NAMALWA (cell line): ENCODE data around the gene FCGBP.

Source experiments
- DNase-seq: peaks from one replicate; pipeline ENCODE4 v3.0.0-alpha.2; 2015; ENCODE audit warnings: low spot score

The FCGBP gene

DNA sequence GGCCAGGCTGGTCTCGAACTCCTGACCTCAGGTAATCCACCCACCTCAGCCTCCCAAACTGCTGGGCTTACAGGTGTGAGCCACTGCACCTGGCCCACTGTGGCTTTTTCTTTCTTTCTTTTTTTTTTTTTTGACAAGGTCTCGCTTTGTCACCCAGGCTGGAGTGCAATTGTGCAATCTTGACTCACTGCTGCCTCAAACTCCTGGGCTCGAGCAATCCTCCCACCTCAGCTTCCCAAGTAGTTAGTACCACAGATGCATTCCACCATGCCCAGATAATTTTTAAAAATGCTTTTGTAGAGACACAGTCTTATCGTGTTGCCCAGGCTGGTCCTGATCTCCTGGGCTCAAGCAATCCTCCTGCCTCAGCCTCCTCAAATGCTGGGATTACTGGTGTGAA is 12.1 kb upstream of the FCGBP start:
- no peak for DNase-seq

DNA sequence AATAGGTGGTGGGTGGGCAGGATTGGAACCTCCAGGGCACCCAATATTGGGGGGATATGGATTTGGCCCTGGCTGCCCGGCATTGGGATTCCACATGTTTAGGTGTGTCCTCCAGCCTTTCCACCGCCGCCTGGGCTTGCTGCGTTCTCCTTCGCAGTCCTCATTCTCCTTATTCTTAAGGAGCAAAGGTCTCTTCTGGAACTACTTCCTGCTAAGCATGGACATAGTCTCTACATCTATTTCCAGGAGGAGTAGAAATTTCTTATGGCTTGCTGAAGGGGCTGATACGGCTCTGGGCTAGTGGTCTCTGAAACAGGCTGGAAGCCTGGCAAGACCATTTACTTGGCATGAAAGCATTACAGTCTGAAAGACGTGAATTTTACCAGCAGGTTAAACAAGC is 9.2 kb upstream of the FCGBP start:
- DNase-seq, result no peak

DNA sequence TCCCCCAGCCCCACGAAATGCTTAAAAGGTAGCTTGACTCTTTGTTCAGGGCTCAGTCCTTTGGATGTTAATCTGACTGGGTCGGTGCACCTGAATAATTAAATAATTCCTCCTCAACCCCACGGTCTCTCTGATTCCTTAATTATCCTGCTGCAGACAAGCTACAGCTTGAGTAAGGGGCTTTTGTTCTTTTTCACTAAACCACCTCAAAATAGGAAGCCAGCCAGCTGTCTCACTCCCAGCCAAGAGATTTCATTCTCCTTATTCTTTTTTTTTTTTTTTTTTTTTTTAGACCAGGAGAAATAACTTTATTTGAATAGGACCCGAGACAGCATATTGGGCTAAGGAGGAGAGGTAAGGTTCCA is 7.9 kb upstream of the FCGBP start:
- DNase-seq, result no peak

DNA sequence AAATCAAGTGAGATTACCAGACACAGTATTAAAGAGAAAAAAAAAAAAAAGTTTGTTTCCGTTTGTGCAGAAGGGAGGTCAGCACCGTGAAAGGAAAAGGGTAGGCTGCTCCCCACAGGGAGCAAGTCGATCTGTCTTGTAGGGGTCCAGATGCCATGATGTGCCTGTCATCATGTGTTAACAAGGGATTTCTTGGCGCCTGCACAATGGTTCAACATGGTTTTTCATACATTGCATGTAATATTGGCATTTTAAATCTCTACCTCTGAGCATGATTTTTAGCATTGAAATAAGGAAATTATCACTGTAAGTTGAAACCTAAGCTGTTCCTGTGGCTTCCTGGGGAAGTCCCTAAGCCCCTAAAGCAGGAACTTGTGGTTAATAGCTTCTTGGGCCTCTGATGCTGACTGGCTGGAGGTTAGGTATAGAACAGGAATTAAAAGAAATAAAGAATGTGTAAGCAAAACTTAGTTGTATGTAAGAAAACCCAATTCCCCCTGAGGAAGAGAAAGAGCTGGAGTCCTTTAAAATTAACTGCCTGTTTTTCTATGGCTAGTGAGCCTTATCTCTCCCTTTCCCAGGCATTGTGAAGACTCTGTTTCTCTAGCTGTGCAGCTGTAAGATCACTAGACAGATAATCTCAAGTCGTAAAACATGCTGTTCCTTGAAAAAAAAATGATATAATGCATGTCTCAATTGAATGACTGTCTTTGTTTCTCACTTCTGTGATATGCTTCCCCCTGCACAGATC is 7.4 kb upstream of the FCGBP start:
- peak; percentile 82 for DNase-seq

DNA sequence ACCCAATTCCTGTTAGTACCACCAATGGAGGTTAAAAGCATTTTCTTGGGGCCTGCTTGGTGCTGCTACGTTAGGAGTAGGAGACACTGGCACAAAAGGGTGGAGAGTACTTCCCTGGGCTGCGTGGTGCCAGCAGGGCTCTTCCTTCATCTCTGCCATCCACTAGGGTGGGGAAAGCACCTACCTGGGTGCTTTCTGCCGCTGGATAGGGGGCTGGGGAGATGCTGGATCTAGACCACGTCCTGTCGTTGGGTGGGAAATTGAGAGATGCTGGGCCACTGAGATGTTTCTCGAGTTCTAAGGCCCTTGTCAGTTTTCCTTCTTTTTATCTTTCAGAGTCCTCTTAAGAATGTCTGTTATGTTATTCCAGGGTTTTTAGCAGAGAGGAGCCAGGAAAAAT is 6.7 kb upstream of the FCGBP start:
- no peak for DNase-seq

DNA sequence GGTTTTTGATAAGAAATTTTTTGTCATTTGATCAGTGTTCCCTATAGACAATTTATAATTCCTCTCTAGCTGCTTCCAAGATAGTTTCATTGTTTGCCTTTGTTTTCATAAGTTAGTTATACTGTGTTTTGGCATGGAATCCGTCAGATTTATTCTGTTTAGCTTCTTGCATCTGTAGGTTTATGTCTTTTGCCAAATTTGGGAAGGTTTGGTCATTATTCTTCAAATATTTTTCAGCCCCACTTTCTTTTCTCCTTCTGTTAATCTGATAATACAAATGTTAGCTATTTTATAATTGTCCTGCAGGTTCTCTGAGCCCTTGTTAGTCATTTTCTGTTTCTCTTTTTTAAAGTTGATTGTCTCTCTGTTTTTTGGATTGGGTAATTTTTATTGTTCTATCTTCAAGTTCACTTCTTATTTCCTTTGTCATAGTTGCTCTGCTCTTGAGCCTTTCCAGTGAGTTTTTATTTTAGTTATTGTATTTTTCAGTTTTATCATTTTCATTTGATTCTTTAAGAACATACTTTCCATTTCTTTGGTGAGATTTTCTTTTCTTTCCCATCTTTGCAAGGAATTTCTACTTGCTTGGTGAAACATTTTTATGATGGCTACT is 5.9 kb upstream of the FCGBP start:
- no peak for DNase-seq

DNA sequence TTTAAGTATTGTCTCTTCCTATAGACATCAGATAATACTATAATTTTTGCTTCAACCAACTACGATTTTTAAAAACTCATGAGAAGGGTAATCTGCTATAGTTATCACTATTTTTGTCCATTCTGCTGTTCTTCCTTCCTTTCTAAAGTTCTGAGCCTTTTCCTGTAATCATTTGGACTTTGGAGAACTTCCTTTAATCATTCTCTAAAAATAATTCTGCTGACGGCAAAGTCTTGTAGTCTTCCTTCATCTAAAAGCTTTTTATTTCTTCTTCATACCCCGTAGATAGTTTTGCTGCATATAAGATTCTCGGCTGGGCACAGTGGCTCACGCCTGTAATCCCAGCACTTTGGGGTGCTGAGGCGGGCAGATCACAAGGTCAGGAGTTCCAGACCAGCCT is 5.1 kb upstream of the FCGBP start:
- DNase-seq, result no peak

DNA sequence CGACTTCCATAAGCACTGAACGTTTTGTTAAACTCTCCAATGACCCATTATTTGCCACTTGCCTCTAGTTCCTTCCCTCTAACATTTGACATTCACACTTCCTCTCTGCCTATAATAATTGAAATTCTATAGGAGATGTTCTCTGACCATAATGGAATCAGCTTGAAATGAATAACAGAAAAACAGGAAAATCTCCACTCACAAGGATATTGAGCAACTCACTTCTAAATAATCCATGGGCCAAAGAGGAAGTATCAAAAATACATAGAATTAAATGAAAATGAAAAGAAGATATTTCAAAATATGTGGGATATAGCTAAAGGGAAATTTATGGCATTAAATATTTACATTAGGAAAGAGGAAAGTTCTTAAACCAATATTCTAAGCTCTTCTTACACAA is 3.4 kb upstream of the FCGBP start:
- DNase-seq, result no peak

DNA sequence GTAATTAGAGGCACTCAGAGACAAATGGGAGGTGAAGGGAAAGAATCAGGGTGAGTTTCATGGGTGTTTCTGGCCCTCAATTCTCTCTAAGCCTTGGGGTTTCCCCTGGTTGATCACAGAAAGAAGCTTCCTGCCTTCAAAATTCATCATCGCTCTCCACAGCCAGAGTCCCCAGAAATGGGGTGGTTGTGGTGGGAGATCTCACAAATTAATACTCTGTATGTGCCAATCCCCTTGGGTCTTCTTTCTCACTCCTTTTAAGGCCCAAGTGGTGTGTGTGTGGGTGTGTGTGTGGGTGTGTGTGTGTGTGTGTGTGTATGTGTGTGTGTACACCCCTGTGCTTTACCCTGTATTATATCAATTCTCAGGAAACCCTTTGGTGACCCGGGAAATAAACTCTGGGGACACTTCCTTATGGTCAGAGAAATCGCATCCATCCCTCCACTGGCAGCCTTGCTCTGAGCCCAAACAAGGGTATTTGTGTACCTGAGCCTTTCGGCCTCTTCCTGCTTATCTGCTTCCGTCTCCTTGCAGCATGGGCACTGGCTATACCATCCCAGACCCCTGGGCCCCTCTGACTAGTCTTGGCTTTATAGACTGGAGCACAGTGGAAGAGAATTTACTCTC is 2.8 kb upstream of the FCGBP start:
- DNase-seq, result no peak

DNA sequence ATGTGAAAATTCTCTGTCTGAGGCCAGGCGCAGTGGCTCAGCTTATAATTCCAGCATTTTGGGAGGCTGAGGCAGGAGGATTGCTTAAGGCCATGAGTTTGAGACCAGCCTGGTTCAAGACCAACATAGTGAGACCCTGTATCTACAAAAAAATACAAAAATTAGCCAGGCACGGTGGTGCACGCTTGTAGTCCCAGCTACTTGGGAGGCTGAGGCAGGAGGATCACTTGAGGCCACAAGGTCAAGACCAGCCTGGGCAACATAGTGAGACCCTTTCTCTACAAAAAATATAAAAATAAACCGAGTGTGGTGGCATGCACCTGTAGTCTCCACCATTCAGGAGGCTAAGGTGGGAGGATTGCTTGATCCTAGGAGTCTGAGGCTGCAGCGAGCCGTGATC is 2.2 kb upstream of the FCGBP start:
- DNase-seq, result no peak

DNA sequence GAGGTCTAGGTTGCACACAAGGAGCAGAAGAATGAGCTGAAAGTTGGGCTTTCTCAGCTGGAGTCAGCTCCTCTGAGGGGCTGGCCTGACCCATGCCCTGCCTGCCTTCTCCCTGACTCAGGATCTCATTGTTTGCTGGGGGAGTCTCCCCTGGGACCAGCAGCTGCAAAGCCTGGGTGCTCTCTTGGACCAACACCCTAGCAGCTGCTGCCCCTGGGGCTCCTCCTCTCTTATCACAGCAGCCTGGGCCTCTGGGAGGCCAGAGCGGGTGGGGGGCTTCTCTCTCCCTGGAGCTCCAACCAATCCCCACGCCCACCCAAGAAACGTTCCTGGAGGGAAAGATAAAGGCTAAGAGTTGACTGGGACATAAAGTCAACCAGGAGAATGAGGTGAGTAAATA is 1.6 kb upstream of the FCGBP start:
- DNase-seq, result peak; percentile 14

DNA sequence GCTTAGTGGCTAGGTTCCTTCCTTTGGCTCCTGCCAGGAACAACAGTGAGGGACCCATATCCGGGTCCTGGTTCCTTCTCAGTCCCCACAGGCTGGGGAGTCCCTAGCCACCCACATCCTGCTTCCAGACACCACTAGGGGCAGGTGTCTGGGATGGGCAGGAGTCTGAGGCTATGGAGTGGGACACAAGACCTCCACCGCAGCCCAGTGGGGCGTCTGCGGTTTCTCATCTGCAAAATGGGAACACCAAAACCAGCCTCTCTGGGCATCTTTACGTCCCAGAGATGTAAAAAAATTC is 879 bp upstream of the FCGBP start:
- no peak for DNase-seq

DNA sequence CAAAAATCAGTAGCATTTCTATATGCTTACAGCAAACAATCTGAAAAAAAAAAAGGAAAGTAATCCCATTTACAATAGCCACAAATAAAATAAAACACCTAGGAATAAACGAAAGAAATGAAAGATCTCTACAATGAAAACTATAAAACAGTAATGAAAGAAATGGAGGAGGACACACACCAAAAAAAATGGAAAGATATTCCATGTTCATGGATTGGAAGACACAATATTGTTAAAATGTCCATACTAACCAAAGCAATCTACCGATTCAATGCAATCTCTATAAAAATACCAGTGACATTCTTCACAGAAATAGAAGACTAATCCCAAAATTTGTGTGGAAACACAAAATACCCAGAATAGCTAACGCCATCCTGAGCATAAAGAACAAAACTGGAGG is 4.7 kb downstream of the FCGBP start:
- no peak for DNase-seq

DNA sequence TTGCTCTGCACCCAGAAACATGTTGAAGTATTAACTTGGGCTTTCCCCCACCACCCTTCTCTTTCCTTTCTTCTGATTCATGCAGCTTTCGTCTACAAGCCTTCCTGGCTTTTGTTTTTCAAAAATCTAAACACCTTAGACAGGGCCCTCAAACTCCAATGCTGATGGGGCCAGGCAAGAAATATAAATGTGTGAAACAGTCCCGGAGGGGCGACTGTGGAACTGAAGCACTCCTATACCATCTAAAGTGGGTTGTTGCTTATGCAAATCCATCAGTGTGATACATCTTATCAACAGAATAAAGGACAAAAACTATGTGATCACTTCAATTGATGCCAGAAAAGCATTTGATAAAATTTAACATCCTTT is 6.1 kb downstream of the FCGBP start:
- DNase-seq, result no peak

DNA sequence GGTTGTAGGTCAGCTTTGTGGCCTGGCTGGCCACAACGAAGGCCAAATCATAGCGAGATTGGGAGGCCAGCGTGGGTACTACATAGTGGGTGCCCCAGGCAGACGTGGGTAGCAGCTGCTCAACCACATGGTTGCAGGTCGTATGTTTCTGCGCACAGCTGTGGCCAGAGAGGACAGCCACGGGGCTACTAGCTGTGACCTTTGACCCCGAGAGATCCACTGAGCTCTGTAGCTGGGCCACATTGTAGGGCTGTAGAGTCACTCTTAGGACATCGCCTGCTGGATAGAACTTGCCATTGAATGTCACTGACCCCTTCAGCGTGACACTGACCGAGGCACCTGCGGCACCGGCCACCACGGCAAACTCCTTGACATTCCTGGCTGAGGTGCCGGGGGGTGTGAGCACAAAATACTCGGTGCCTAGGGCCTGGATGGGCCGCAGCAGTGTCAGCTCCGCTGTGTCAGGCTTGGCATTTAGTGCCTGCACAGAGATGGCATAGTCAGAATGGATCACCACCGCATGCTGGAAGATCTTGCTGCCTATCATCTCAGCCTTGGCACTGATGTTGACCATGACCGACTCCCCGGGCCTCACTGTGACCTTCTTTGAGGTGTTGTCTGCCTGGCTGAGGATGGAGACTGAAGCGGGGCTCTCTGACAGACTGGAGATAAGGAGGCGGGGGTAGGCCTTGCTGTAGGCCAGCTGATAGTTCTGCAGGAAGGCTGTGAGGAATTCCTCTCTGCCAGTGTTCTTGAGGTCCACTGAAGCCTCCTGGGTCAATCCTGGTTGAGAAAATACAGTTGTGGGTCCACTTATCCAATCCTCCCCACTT is 6.7 kb downstream of the FCGBP start:
- no peak for DNase-seq

DNA sequence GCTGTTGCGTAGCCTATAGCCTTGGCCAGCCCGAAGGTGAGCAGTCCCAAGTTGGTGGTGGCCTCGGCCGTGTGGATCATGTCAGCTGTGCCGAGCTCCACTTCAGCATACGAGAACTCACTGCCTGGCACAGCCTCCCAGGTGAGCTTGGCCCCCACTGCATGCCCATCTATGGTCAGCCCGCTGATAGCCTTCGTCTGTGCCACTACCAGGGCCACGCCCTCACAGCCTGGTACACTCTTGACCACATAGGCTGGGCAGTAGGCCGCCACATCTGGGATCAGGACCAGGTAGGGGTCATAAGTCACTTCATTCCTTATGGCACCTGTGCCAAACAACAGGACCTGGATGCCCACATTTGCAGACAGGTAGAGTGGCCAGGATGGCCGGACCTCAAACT is 7.4 kb downstream of the FCGBP start:
- DNase-seq, result no peak

DNA sequence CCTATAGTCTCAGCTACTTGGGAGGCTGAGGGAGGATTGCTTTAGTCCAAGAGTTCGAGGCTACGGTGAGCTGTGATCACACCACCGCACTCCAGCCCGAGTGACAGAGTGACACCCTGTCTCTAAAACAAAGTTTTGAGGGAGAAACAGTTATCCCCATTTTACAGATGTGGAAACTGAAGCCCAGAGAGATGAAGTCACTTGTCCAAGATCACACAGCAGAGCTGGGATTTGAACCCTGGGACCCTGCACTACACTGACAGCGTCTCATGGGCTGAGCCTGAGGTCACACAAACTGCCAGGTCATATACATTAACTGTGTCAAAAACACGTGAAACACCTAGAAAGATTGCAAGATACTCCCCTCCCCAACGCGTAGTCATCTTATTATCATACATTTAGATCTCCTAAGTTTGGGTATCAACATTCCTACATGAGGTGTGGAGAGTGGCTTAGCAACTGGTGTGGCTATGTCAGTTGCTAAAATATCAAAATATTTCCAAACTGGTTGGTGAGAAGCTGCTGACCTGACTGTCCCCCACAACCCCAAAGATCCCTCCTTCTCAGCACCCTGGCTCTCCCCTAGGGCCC is 8.2 kb downstream of the FCGBP start:
- no peak for DNase-seq

DNA sequence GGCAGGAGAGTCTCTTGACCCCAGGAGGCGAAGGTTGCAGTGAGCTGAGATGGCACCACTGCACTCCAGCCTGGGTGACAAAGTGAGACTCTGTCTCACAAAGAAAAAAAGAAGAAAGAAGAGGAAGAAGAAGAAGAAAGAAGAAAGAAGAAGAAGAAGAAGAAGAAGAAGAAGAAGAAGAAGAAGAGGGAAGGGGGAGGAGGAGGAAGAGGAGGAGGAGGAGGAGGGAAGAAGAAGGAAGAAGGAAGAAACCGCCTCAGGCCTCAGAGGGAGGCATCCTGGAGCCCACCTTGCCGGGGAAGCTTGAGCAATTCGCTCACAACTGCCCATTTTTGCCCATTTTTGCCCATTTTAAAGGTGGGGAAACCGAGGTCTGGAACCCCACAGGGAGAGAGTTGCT is 9.5 kb downstream of the FCGBP start:
- DNase-seq, result no peak

DNA sequence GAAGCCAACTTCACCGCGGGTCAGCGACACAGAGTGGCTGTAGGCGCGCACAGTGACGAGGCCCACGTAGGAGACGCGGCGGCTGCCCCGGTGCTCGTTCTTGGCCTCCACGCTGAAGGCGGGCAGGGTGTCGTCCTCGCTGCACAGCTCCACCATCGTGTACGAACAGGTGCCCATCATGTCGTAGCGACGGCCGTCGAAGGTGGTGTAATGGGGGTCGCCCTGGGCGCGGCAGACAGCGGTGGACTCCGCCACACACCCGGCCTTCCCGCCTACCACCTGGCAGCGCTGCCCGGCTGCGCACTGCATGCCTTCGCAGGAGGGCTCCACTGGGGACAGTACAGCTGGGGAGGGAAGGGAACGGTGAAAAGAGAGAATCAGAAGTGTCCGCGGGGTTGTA is 10.0 kb downstream of the FCGBP start:
- no peak for DNase-seq

DNA sequence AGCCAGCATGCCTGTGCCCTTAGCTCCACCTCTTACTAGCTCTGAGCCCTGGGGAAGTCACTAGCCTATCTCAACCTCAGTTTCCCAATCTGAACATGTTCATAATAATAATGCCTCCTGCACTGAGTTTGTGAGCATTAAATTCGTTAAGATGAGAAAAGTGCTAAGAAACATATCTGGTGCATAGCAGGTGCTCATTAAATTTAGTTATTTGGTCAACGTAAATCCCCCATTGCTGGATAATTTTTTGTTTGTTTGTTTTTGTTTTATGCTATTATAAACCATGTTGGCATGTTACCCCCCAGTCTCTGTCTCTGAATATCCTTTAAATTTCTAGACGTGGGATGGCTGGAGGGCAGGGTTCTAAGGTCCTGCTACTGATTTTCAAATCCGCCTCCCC is 10.6 kb downstream of the FCGBP start:
- no peak for DNase-seq

DNA sequence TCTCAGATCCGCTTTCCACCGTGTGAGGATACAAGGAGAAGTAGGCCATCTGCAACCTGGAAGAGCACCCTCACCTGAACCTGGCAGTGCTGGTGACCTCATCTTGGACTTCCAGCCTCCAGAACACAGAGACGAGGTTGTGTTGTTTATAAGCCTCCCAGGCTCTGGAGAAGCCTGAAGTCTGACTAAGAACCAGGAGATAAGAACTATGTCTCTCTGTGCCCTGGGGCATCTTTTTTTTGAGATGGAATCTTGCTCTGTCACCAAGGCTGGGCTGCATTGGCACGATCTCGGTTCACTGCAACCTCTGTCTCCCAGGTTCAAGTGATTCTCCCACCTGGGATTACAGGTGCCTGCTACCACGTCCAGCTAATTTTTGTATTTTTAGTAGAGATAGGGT is 14.5 kb downstream of the FCGBP start:
- no peak for DNase-seq

DNA sequence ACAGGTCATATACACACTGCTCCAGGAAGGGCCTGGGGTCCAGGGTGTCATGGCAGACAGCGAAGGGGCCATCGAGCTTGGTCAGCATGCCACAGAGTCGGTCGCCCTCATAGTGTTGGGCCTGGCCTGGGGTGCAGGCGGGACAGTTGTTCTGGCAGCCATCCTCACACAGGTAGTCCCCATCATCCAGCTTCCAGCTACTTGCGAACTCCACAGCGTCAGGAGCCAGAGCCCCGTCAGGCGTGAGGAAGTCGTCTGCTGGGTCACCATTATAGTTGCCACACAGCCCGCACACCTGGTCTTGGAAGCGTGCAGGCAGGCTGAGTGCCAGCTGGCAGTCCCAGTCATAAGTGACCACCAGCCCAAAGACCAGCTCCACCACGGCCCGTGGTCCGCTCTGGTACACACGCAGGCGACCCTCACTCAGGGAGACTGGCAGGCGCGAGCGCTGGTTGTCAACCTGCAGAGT is 16.2 kb downstream of the FCGBP start:
- DNase-seq, result no peak
